T1000 (cell line): ENCODE data around the gene ANKRD50.

ENCODE experiments used
- DNase-seq: peaks from one replicate; lab custom pipeline; 2025; ENCODE audit warnings: mixed read lengths; lab: John Stamatoyannopoulos, UW

Gene ANKRD50

DNA sequence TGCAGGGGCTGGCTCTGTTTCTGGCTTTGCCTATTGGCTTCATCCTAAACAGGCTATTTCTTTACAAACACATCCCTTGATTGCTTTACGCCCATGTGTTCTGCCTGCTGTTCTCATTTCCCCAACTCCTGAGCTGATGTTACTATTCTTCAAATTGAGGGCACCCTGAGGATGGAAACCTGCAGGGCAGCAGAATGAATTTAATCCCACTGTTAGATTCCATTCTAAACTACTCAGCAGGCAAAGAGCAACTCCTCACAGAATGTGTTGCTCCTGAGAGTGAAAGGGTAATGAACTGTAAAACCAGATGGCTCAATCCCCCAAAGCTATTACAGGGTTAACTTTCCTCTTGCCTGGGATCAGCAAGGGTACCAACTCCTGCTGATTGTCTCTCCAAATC, 75.7 kb downstream of the ANKRD50 start:
- DNase-seq, result no peak

DNA sequence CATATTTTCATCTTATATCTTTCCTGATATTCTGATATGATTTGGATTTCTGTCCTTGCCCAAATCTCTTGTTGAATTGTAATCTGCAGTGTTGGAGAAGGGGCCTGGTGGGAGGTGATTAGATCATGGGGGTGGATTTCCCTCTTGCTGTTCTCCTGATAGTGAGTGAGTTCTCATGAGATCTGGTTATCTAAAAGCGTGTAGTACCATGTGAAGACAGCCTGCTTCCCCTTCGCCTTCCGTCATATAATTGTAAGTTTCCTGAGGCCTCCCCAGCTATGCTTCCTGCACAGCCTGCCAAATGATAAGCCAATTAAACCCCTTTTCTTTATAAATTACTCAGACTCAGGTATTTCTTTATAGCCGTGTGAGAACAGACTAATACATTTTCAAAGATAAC, 77.2 kb downstream of the ANKRD50 start:
- DNase-seq, result no peak

DNA sequence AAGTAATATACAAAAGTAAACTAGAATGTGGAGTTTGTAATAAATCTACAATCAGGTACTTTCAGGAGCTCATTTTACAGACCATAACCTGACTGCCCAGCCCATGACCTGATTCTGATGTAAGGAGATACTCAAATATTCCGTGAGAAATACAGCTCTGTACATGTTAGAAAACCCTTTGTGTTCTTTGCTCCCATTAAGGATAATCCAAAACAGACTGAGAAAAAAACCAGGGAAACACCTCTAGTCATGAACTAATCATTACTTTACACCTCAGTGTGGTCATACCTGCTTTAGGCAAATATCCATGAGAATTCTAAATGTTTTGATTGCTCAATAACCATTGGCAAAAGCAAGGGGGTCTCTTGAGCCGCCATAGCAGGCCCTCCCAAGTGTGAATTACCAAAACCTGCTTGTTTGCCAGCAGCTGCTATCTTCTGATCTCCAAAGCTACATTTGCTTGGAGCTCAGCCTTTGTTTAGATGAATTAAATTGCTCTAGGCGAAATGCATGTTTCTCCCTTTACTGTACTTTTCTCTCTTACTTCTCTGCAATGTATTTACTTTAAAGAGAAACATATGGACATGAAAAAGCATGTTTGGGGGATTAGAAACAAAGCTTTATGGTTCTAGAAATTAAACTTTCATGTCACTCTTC, 79.1 kb downstream of the ANKRD50 start:
- no peak for DNase-seq

DNA sequence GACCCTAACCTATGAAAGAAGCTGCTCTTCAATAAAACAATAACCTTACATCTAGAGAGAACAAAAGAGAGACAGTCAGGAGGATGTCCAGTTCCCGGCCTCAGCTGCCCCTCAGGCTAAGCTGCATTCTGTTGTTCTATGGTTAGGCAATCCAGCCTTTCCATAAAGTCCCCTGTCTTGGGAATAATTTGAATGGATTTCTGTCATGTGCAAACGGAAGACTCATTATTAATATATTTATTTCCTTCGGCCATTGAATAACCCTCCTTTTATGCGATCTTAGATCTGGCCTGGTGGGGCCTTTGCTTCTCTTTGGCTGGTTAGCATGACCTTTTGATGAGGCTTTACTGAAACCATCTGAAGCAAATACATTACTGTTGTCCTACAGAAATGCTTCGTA, 80.1 kb downstream of the ANKRD50 start:
- no peak for DNase-seq

DNA sequence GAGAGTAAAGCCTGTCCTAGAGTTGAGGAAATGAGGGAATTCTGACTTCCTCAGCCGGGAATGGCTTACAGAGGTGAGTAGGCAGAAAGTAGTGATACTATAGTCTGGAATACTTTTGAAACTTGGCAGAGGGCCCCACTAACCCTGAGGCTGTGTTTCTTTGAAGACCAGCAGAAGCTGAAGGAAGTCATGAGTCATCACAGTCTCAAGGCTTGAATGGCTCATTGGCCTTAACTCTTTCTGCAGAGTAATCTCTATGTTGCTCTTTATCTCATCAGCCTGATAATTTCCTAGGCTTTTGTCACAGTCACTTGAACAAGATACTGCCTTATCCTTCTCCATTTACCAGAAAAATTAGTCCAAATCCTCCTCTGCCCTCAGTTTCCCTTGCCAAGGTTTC, 80.8 kb downstream of the ANKRD50 start:
- peak; percentile 74 for DNase-seq

DNA sequence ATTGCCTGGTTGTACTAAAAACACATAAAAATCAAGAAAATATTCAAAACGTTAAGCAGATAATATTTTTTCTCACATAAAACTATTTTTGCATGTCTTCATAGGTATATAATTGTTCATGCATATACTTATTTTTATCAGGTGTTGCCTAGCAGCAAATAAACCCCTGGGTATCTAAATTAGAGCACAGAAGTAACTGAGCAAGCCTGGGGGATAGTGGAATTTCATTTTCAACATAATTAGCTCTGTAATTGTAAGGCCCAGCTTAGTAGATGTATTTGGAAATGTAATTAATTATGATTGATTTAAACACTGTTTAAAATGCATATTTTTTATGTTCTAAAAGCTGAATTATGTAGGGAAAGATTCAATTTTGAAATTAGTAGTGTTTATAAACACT, 82.9 kb downstream of the ANKRD50 start:
- no peak for DNase-seq
